Measurements from ENCODE around the gene GGT1.
"Not testable (repeated sequence)": the region's sequence is repeated elsewhere in the genome, so short reads cannot be mapped to it uniquely, and the experiment has no call there.

GGT1 gene

DNA sequence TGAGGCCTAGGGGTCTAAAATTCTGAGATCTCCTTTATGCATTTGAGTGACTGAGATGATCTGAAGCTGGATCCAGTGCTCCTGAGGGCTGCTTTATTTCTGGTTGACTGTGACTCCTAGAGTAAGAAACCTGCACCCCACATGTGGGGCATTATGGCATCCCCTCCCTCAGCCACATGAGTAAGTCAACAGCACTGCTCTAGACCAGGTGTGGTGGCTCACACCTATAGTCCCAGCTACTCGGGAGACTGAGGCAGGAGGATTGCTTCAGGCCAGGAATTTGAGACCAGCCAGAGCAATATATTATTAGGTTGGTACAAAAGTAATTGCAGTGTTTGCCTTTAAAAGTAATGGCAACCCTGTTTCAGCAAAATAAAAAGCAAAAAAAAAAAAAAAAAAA is 39.3 kb downstream of the GGT1 start:
- not testable (repeated sequence) for DNase-seq

DNA sequence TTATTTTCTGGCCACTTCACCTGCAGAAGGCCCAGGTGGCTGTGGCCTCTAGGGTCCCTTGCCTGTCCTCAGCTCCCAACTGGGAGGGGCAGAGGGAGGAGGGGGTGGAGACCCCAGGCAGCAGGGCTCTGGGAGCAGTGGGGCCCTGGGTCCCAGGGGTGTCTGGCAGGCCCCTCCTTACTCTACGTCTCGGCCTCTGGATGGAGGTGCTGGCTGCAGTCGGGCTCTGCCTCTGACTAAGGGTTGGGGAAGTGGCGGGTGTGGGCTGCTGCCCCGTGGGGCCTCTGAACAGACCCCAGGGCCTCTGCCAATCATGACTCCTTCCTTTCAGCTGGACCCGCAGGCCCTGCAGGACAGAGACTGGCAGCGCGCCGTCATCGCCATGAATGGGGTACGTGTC is 41.4 kb downstream of the GGT1 start:
- not testable (repeated sequence) for DNase-seq

- not testable (repeated sequence) for DNase-seq
These were observed 42.7 kb downstream of the GGT1 start for GRCh38 chr22:24645408-24646399.

DNA sequence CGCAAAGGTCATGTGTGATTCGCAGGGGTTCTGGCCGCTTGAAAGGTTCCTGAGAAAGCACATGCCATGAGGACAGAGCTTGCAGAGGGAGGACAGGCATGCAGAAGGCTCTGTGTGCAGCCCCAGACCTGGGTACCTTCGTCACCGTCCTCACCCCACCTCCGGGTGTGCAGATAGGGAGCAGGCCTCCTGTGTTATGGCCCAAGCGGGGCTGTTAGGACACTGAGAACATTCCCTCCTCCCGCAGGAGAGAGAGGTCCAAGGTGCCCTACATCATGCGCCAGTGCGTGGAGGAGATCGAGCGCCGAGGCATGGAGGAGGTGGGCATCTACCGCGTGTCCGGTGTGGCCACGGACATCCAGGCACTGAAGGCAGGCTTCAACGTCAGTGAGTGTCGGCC is 43.8 kb downstream of the GGT1 start:
- not testable (repeated sequence) for DNase-seq

GRCh38 chr22:24649371-24649770 is 46.4 kb downstream of the GGT1 start:
- DNase-seq, result not testable (repeated sequence)

- DNase-seq, result peak; percentile 40
These were observed 47.9 kb downstream of the GGT1 start for GRCh38 chr22:24650884-24651283.

GRCh38 chr22:24665395-24665794 is 62.4 kb downstream of the GGT1 start:
- DNase-seq, result not testable (repeated sequence)

- not testable (repeated sequence) for DNase-seq
These were observed 64.9 kb downstream of the GGT1 start for GRCh38 chr22:24667904-24668303.

GRCh38 chr22:24672532-24672931 is 69.5 kb downstream of the GGT1 start:
- DNase-seq, result not testable (repeated sequence)
